SK-N-SH treated with all-trans-retinoic acid at 6 μM for 48 hours (cell line): ENCODE data around the gene LAMA2.

Experiments
- ATAC-seq: fragments of 200-7000 bp; cut with Tn5 transposase; 3 replicates; pipeline ENCODE4 v1.9.1; 2020; ENCODE audit warnings: mild to moderate bottlenecking, moderate library complexity
- ARNTL ChIP-seq: fragments of 450-650 bp; formaldehyde crosslinking; IDR thresholded peaks from 2 replicates; pipeline ENCODE4 v1.5.0; 2020; ENCODE audit warnings: low read depth, mild to moderate bottlenecking, moderate library complexity, borderline replicate concordance
- BACH2 ChIP-seq: fragments of 250-450 bp; sonication (Bioruptor Pico); IDR thresholded peaks from 2 replicates; pipeline ENCODE4 v1.9.0; 2021; ENCODE audit warnings: mild to moderate bottlenecking, borderline replicate concordance
- CREB5 ChIP-seq: fragments of 250-450 bp; sonication (Bioruptor Pico); IDR thresholded peaks from 2 replicates; pipeline ENCODE4 v1.5.1; 2020; ENCODE audit warnings: low read depth, mild to moderate bottlenecking, moderate library complexity
- CSDC2 ChIP-seq: fragments of 250-450 bp; sonication (Bioruptor Pico); IDR thresholded peaks from 2 replicates; pipeline ENCODE4 v1.5.0; 2020; ENCODE audit warnings: mild to moderate bottlenecking, moderate library complexity
- CSRNP3 ChIP-seq: fragments of 250-450 bp; sonication (Bioruptor Pico); IDR thresholded peaks from 2 replicates; pipeline ENCODE4 v1.5.1; 2021; ENCODE audit warnings: mild to moderate bottlenecking, moderate library complexity
- ESRRG ChIP-seq: fragments of 250-450 bp; sonication (Bioruptor Pico); IDR thresholded peaks from 2 replicates; pipeline ENCODE4 v1.6.1; 2021; ENCODE audit warnings: mild to moderate bottlenecking
- GLIS3 ChIP-seq: fragments of 250-450 bp; sonication (Bioruptor Pico); IDR thresholded peaks from 2 replicates; pipeline ENCODE4 v1.5.0; 2020; ENCODE audit warnings: mild to moderate bottlenecking, moderate library complexity
- ISL1 ChIP-seq: fragments of 250-450 bp; sonication (Bioruptor Pico); IDR thresholded peaks from 2 replicates; pipeline ENCODE4 v2.1.2; 2022; ENCODE audit warnings: mild to moderate bottlenecking, moderate library complexity
- OSR1 ChIP-seq: fragments of 250-450 bp; sonication (Bioruptor Pico); IDR thresholded peaks from 2 replicates; pipeline ENCODE4 v1.8.0; 2022; ENCODE audit warnings: moderate library complexity, mild to moderate bottlenecking, inconsistent platforms
- PATZ1 ChIP-seq: fragments of 250-450 bp; sonication (Bioruptor Pico); IDR thresholded peaks from 2 replicates; pipeline ENCODE4 v1.8.0; 2020; ENCODE audit warnings: mild to moderate bottlenecking, moderate library complexity, borderline replicate concordance
- POU6F1 ChIP-seq: fragments of 250-450 bp; sonication (Bioruptor Pico); IDR thresholded peaks from 2 replicates; pipeline ENCODE4 v1.8.0; 2021; ENCODE audit warnings: low read depth, mild to moderate bottlenecking, moderate library complexity, borderline replicate concordance
- PPARA ChIP-seq: fragments of 250-450 bp; sonication (Bioruptor Pico); IDR thresholded peaks from 2 replicates; pipeline ENCODE4 v1.5.0; 2020; ENCODE audit warnings: mild to moderate bottlenecking, borderline replicate concordance
- SNAI2 ChIP-seq: fragments of 250-450 bp; sonication (Bioruptor Pico); IDR thresholded peaks from 2 replicates; pipeline ENCODE4 v1.5.0; 2020; ENCODE audit warnings: mild to moderate bottlenecking, moderate library complexity
- TCF4 ChIP-seq: fragments of 250-450 bp; sonication (Bioruptor Pico); IDR thresholded peaks from 2 replicates; pipeline ENCODE4 v1.8.0; 2021; ENCODE audit warnings: mild to moderate bottlenecking, moderate library complexity, borderline replicate concordance
- TOX ChIP-seq: fragments of 250-450 bp; sonication (Bioruptor Pico); IDR thresholded peaks from 2 replicates; pipeline ENCODE4 v1.8.0; 2021; ENCODE audit warnings: mild to moderate bottlenecking, moderate library complexity, borderline replicate concordance
- TSHZ2 ChIP-seq: fragments of 250-450 bp; sonication (Bioruptor Pico); IDR thresholded peaks from 2 replicates; pipeline ENCODE4 v1.5.0; 2020; ENCODE audit warnings: mild to moderate bottlenecking, moderate library complexity
- ZC3H10 ChIP-seq: fragments of 250-450 bp; sonication (Bioruptor Pico); IDR thresholded peaks from 2 replicates; pipeline ENCODE4 v1.5.1; 2021; ENCODE audit warnings: mild to moderate bottlenecking, moderate library complexity
- ZFP3 ChIP-seq: fragments of 250-450 bp; sonication (Bioruptor Pico); IDR thresholded peaks from 2 replicates; pipeline ENCODE4 v1.5.0; 2020; ENCODE audit warnings: mild to moderate bottlenecking, moderate library complexity
- ZFP30 ChIP-seq: fragments of 450-650 bp; formaldehyde crosslinking; IDR thresholded peaks from 2 replicates; pipeline ENCODE4 v1.5.0; 2022; ENCODE audit warnings: mild to moderate bottlenecking, moderate library complexity
- ZNF565 ChIP-seq: fragments of 450-650 bp; formaldehyde crosslinking; conservative IDR thresholded peaks from 2 replicates; pipeline ENCODE4 v1.5.0; 2020; ENCODE audit warnings: low read depth, mild to moderate bottlenecking, moderate library complexity
- ZNF70 ChIP-seq: fragments of 450-650 bp; formaldehyde crosslinking; IDR thresholded peaks from 2 replicates; pipeline ENCODE4 v1.5.0; 2020; ENCODE audit warnings: mild to moderate bottlenecking, moderate library complexity
- ZNF8 ChIP-seq: fragments of 450-650 bp; formaldehyde crosslinking; IDR thresholded peaks from 2 replicates; pipeline ENCODE4 v1.5.0; 2020; ENCODE audit warnings: mild to moderate bottlenecking, moderate library complexity

Gene LAMA2

GRCh38 chr6:128993166-128993565 lies 110.2 kb downstream of the LAMA2 start:
- TF ChIP-seq TSHZ2 (CRISPR knock-in tag) (no peak), PPARA (no peak), TOX (no peak), GLIS3 (no peak), ESRRG (CRISPR knock-in tag) (no peak)
- ATAC-seq, result no peak

GRCh38 chr6:128997880-128998279 lies 114.9 kb downstream of the LAMA2 start:
- ATAC-seq, result no peak
- TF ChIP-seq PPARA, result no peak
- no peak for TF ChIP-seq CREB5 (CRISPR knock-in tag)
- TF ChIP-seq ARNTL (CRISPR knock-in tag), result no peak
- TF ChIP-seq ZNF70, result no peak
- TF ChIP-seq SNAI2 (CRISPR knock-in tag), result no peak
- no peak for TF ChIP-seq ZFP30
- TF ChIP-seq ZFP3, result no peak
- TF ChIP-seq CSDC2 (CRISPR knock-in tag), result no peak
- no peak for TF ChIP-seq OSR1 (CRISPR knock-in tag)
- no peak for TF ChIP-seq GLIS3
- no peak for TF ChIP-seq ZNF8 (CRISPR knock-in tag)
- TF ChIP-seq TOX, result no peak
- no peak for TF ChIP-seq ESRRG (CRISPR knock-in tag)
- TF ChIP-seq ZC3H10, result no peak
- no peak for TF ChIP-seq CSRNP3 (CRISPR knock-in tag)
- TF ChIP-seq POU6F1 (CRISPR knock-in tag), result no peak
- TF ChIP-seq PATZ1 (CRISPR knock-in tag), result no peak
- no peak for TF ChIP-seq TCF4 (CRISPR knock-in tag)
- TF ChIP-seq ZNF565 (CRISPR knock-in tag), result no peak
- TF ChIP-seq BACH2 (CRISPR knock-in tag), result no peak

GRCh38 chr6:129006724-129007514 lies 124.0 kb downstream of the LAMA2 start:
- no peak for ATAC-seq
- TF ChIP-seq ZFP30 (no peak), CSDC2 (CRISPR knock-in tag) (no peak), ZC3H10 (no peak), ISL1 (CRISPR knock-in tag) (no peak)
